HCT116 (cell line): ENCODE data around the gene FGF1. TPM values are rescaled to one million over a fixed set of nuclear protein-coding genes. Genes with fewer than 3 reads are reported as not detected.

ENCODE experiments used
- ATAC-seq: fragments of 200-7000 bp; cut with Tn5 transposase; 2 replicates; pipeline ENCODE4 v1.9.1; 2020; ENCODE audit warnings: mild to moderate bottlenecking, moderate library complexity
- BruUV-seq: library from RNA; stranded (reverse); fragments of 400-500 nt; replicated peaks from 2 replicates; lab custom pipeline; 2021; lab: Mats Ljungman, UMichigan
- CTCF ChIA-PET: fragments of 300-600 bp; sonication (Branson Sonifier 250); formaldehyde crosslinking; loops from one replicate; lab custom pipeline; 2021; ENCODE audit warnings: antibody characterized with exemption; lab: Charles Lee
- POLR2A ChIA-PET: fragments of 300-600, 350-600 bp; sonication (Branson Sonifier 250); formaldehyde crosslinking; loops from one replicate; lab custom pipeline; 2021; ENCODE audit warnings: antibody characterized with exemption; lab: Charles Lee
- RAD21 ChIA-PET, 2 experiments: fragments of 300-600 bp; sonication (Branson Sonifier 250); formaldehyde crosslinking; loops; one replicate each; lab custom pipeline; 2023; ENCODE audit warnings: low total read pairs in 2 of 2; ENCODE audit not compliant: uncharacterized antibody in 2 of 2, unreplicated experiment in 2 of 2, low non-redundant PET in 1 of 2; lab: Charles Lee
- DNase-seq: peaks from one replicate; pipeline ENCODE4 v3.0.0-alpha.2; 2010; ENCODE audit warnings: low read depth, low spot score
- H2AFZ ChIP-seq: fragments of 200-600 bp; shearing (Covaris generic), sonication (generic); 2 replicates; pipeline ENCODE4 v1.6.1; 2017; ENCODE audit warnings: low read depth, mixed run types, mixed read lengths, antibody characterized with exemption, low read length; ENCODE audit not compliant: poor library complexity, severe bottlenecking
- H3K27ac ChIP-seq: 2 replicates; pipeline ENCODE4 v1.5.1; 2012; ENCODE audit warnings: low read depth, low read length
- H3K27me3 ChIP-seq: fragments of 200-600 bp; sonication (generic); 2 replicates; pipeline ENCODE4 v1.6.1; 2016; ENCODE audit warnings: mixed run types, low read length, mixed read lengths; ENCODE audit not compliant: insufficient read depth
- H3K36me3 ChIP-seq, 2 experiments: fragments of 200-500 bp in 1 of 2; fragments of 200-600 bp in 1 of 2; sonication (Bioruptor generic) in 1 of 2; sonication (generic) in 1 of 2; 2 replicates each; pipeline versions ENCODE4 v1.5.1 to v1.6.1; 2014 to 2016; ENCODE audit warnings: low read length in 2 of 2, inconsistent platforms in 1 of 2, mixed read lengths in 1 of 2, mixed run types in 1 of 2; ENCODE audit not compliant: insufficient read depth in 2 of 2, control insufficient read depth in 1 of 2
- H3K4me1 ChIP-seq, 2 experiments: fragments of 200-600 bp in 1 of 2; sonication (generic) in 1 of 2; 2 replicates each; pipeline versions ENCODE4 v1.5.1 to v1.6.1; 2012 to 2017; ENCODE audit warnings: low read length in 2 of 2, inconsistent platforms in 1 of 2, mild to moderate bottlenecking in 1 of 2, mixed read lengths in 1 of 2, mixed run types in 1 of 2, moderate library complexity in 1 of 2; ENCODE audit not compliant: insufficient read depth in 2 of 2, control insufficient read depth in 1 of 2
- H3K4me2 ChIP-seq: fragments of 200-600 bp; sonication (generic); 2 replicates; pipeline ENCODE4 v1.6.1; 2017; ENCODE audit warnings: mixed run types, low read length, mixed read lengths
- H3K4me3 ChIP-seq, 2 experiments: fragments of 200-600 bp in 1 of 2; sonication (generic) in 1 of 2; replicated peaks in 1 of 2; 2 replicates each; pipeline ENCODE4 v1.5.1; 2011 to 2016; ENCODE audit warnings: low read length in 2 of 2, control low read depth in 1 of 2, low read depth in 1 of 2, mild to moderate bottlenecking in 1 of 2, mixed read lengths in 1 of 2, mixed run types in 1 of 2
- H3K79me2 ChIP-seq: fragments of 200-600 bp; sonication (generic); 2 replicates; pipeline ENCODE4 v1.6.1; 2017; ENCODE audit warnings: mild to moderate bottlenecking, mixed run types, low read length, moderate library complexity, mixed read lengths; ENCODE audit not compliant: insufficient read depth
- H3K9ac ChIP-seq: fragments of 200-600 bp; sonication (generic); 2 replicates; pipeline ENCODE4 v1.6.1; 2016; ENCODE audit warnings: low read length, mixed read lengths
- H3K9me2 ChIP-seq: fragments of 200-600 bp; sonication (generic), shearing (Covaris generic); 2 replicates; pipeline ENCODE4 v1.6.1; 2017; ENCODE audit warnings: mixed run types, mild to moderate bottlenecking, moderate library complexity; ENCODE audit not compliant: insufficient read depth
- H3K9me3 ChIP-seq, 2 experiments: fragments of 200-500 bp in 1 of 2; fragments of 200-600 bp in 1 of 2; sonication (Bioruptor generic) in 1 of 2; sonication (generic) in 1 of 2; 2 replicates each; pipeline ENCODE4 v1.6.1; 2014 to 2017; ENCODE audit warnings: low read length in 2 of 2, mixed read lengths in 2 of 2, inconsistent platforms in 1 of 2, low read depth in 1 of 2, mild to moderate bottlenecking in 1 of 2, mixed run types in 1 of 2, moderate library complexity in 1 of 2; ENCODE audit not compliant: control insufficient read depth in 1 of 2, insufficient read depth in 1 of 2
- H4K20me1 ChIP-seq: fragments of 200-600 bp; sonication (generic), shearing (Covaris generic); 2 replicates; pipeline ENCODE4 v1.6.1; 2017; ENCODE audit warnings: mixed run types, mild to moderate bottlenecking, moderate library complexity; ENCODE audit not compliant: insufficient read depth
- CBX3 ChIP-seq: IDR thresholded peaks from 2 replicates; pipeline ENCODE4 v1.6.1; 2012; ENCODE audit warnings: low read depth
- CEBPB ChIP-seq: IDR thresholded peaks from 2 replicates; pipeline ENCODE4 v1.6.1; 2012; ENCODE audit warnings: low read depth
- CTCF ChIP-seq, 3 experiments: fragments of 200-600 bp in 1 of 3; sonication (generic) in 1 of 3; IDR thresholded peaks in 2 of 3; conservative IDR thresholded peaks in 1 of 3; 2 replicates each; pipeline ENCODE4 v1.5.1; 2012 to 2017; ENCODE audit warnings: low read depth in 2 of 3, low read length in 2 of 3, antibody characterized with exemption in 1 of 3, borderline replicate concordance in 1 of 3, control low read depth in 1 of 3, mild to moderate bottlenecking in 1 of 3, mixed read lengths in 1 of 3, mixed run types in 1 of 3, moderate library complexity in 1 of 3; ENCODE audit not compliant: insufficient read depth in 1 of 3
- ELF1 ChIP-seq: IDR thresholded peaks from 2 replicates; pipeline ENCODE4 v1.6.1; 2012; ENCODE audit warnings: low read depth, borderline replicate concordance
- EZH2 ChIP-seq: fragments of 200-600 bp; sonication (generic); IDR thresholded peaks from 2 replicates; pipeline ENCODE4 v1.6.1; 2017; ENCODE audit warnings: antibody characterized with exemption, mixed run types
- JUND ChIP-seq: IDR thresholded peaks from 2 replicates; pipeline ENCODE4 v1.6.1; 2012
- MAX ChIP-seq: IDR thresholded peaks from 2 replicates; pipeline ENCODE4 v1.6.1; 2012
- POLR2AphosphoS5 ChIP-seq: IDR thresholded peaks from 2 replicates; pipeline ENCODE4 v1.6.1; 2011; ENCODE audit warnings: mild to moderate bottlenecking, low read depth, low read length, moderate library complexity
- RAD21 ChIP-seq: IDR thresholded peaks from 2 replicates; pipeline ENCODE4 v1.6.1; 2012; ENCODE audit warnings: low read depth, mild to moderate bottlenecking
- SP1 ChIP-seq: IDR thresholded peaks from 2 replicates; pipeline ENCODE4 v1.6.1; 2012; ENCODE audit warnings: low read depth
- TCF7L2 ChIP-seq: IDR thresholded peaks from 2 replicates; pipeline ENCODE4 v1.7.0; 2011; ENCODE audit warnings: borderline replicate concordance, inconsistent platforms; ENCODE audit not compliant: insufficient read depth, insufficient read length; ENCODE audit errors: extremely low read depth
- YY1 ChIP-seq: IDR thresholded peaks from 2 replicates; pipeline ENCODE4 v1.6.1; 2011; ENCODE audit warnings: low read length, low read depth, moderate library complexity, mild to moderate bottlenecking; ENCODE audit not compliant: insufficient replicate concordance; ENCODE audit errors: extremely low read depth
- ZNF274 ChIP-seq: fragments of 200-500 bp; sonication (Bioruptor generic); IDR thresholded peaks from 2 replicates; pipeline ENCODE4 v1.6.1; 2014; ENCODE audit warnings: mild to moderate bottlenecking, low read depth, low read length, inconsistent platforms
- intact Hi-C: fragments of 100-400 bp; cut with micrococcal nuclease; formaldehyde crosslinking; loops from 2 replicates; pipeline ENCODE4 v1.10.0; 2022
- total RNA-seq: library from RNA; stranded (reverse); gene quantifications from one replicate; pipeline ENCODE4 v1.2.1, GENCODE V29; 2021; ENCODE audit not compliant: unreplicated experiment
- TF ChIP-seq, protein P1 (sequence below): IDR thresholded peaks from 2 replicates; pipeline ENCODE4 v1.6.1; 2011; ENCODE audit warnings: mild to moderate bottlenecking, low read length, moderate library complexity; ENCODE audit not compliant: insufficient replicate concordance; ENCODE audit errors: extremely low read depth

The FGF1 gene
- total RNA-seq, 1 experiment from 2014 or later = not detected

DNA sequence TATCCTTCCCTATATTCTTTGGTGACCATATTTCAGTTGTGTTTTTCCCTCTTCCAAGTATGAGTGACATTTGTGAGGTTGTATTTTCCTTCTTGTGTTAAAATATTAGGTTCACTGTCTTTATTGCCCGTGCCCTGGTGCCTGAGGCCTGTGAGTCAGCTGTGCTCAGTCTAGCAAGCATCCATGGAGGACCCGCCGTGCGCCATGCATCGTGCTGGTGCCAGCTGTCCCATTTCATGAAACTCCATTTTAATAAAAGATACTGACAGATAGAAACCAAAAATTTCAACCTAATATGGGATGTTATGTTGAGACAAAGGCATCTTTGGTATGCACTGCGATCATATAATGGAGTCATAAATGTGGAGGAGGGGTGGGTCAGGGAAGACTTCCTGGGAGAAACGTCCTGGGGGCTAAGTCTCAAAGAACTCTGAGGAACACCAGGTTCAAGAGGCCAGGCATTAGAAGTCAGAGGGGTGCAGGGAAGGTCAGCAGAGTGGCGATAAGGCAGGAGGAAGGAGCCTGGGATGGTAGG, 34.0 kb upstream of the FGF1 start:
- intact Hi-C loops = loop anchor here (10.0 kb wide), 1 partner anchor 1455 kb away; the partner anchor contains the start of genes KCTD16 and YIPF5
- H4K20me1 ChIP-seq = no peaks in the 10 kb centered on the region
- no peak for DNase-seq
- CTCF ChIA-PET = interaction anchor here (4.1 to 9.9 kb wide), 2 partner anchors 160 to 168 kb away, joined by 31 to 128 read pairs; no protein-coding TSS in a partner anchor
- no peak overlapping the region for H3K4me2 ChIP-seq
- no peak overlapping the region for H2AFZ ChIP-seq
- H3K36me3 ChIP-seq = no peaks in the 10 kb centered on the region
- H3K9ac ChIP-seq = no peak overlapping the region
- RAD21 ChIA-PET = no interaction called here
- TF ChIP-seq TCF7L2 = no peak
- no peak for TF ChIP-seq JUND
- TF ChIP-seq ELF1 = no peak
- TF ChIP-seq MAX = no peak
- no peak for TF ChIP-seq CEBPB
- TF ChIP-seq RAD21 = no peak
- no peak for TF ChIP-seq ZNF274
- no peak for TF ChIP-seq EZH2
- TF ChIP-seq, protein P1, sequence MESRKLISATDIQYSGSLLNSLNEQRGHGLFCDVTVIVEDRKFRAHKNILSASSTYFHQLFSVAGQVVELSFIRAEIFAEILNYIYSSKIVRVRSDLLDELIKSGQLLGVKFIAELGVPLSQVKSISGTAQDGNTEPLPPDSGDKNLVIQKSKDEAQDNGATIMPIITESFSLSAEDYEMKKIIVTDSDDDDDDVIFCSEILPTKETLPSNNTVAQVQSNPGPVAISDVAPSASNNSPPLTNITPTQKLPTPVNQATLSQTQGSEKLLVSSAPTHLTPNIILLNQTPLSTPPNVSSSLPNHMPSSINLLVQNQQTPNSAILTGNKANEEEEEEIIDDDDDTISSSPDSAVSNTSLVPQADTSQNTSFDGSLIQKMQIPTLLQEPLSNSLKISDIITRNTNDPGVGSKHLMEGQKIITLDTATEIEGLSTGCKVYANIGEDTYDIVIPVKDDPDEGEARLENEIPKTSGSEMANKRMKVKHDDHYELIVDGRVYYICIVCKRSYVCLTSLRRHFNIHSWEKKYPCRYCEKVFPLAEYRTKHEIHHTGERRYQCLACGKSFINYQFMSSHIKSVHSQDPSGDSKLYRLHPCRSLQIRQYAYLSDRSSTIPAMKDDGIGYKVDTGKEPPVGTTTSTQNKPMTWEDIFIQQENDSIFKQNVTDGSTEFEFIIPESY = no peak
- no peak for TF ChIP-seq POLR2AphosphoS5
- no peak for TF ChIP-seq SP1
- no peak for TF ChIP-seq CTCF (IDR thresholded peaks at IDR 0.05 in 2 of 3, conservative IDR thresholded peaks at IDR 0.05 in 1 of 3; ENCODE audit: borderline replicate concordance in 1 of 3, insufficient read depth in 1 of 3, low read depth in 2 of 3, low read length in 2 of 3)
- TF ChIP-seq CBX3 = no peak
- no peak for TF ChIP-seq YY1
- no peaks in the 10 kb centered on the region for H3K9me3 ChIP-seq
- no peaks in the 10 kb centered on the region for H3K9me2 ChIP-seq
- H3K4me1 ChIP-seq = peaks cover 0 to 12% of the 10 kb centered on the region in 2 experiments; a peak in 3 of 4 replicates
- no TSS peak for BruUV-seq
- H3K4me3 ChIP-seq = no peak overlapping the region
- no peaks in the 10 kb centered on the region for H3K27me3 ChIP-seq
- H3K27ac ChIP-seq = no peak overlapping the region
- POLR2A ChIA-PET = no interaction called here
- no peaks in the 10 kb centered on the region for H3K79me2 ChIP-seq
- no peak for ATAC-seq
